Cardiac muscle cell (in vitro differentiated cells and primary cell): ENCODE data around the gene KCNQ1. TPM values are rescaled to one million over a fixed set of nuclear protein-coding genes. Genes with fewer than 3 reads are reported as not detected.

Experiments used
- DNase-seq, 2 donors: peaks; one replicate each; pipeline versions ENCODE4 v3.0.0 to v3.0.0-alpha.2; 2010 to 2017; ENCODE audit warnings: low read depth in 1 of 2, low spot score in 1 of 2
- H3K27ac ChIP-seq: fragments of 200-600 bp; sonication (generic); 2 replicates; pipeline ENCODE4 v1.5.1; 2016
- H3K27me3 ChIP-seq: fragments of 200-600 bp; sonication (generic); 2 replicates; pipeline ENCODE4 v1.6.0; 2016; ENCODE audit warnings: control low read depth
- H3K36me3 ChIP-seq: fragments of 200-600 bp; sonication (generic); 2 replicates; pipeline ENCODE4 v1.5.1; 2016; ENCODE audit warnings: control low read depth
- H3K4me1 ChIP-seq: fragments of 200-600 bp; sonication (generic); 2 replicates; pipeline ENCODE4 v1.8.1; 2017; ENCODE audit warnings: low read depth, mild to moderate bottlenecking, mixed run types
- H3K4me3 ChIP-seq: fragments of 200-600 bp; sonication (generic); 2 replicates; pipeline ENCODE4 v1.5.1; 2016; ENCODE audit warnings: mild to moderate bottlenecking
- H3K9me3 ChIP-seq: fragments of 200-600 bp; sonication (generic); 2 replicates; pipeline ENCODE4 v1.5.1; 2017; ENCODE audit warnings: low read depth, mild to moderate bottlenecking, control low read depth
- CTCF ChIP-seq: IDR thresholded peaks from 2 replicates; pipeline ENCODE4 v1.5.1; 2012; ENCODE audit warnings: low read depth, mild to moderate bottlenecking, low read length
- polyA plus RNA-seq: library from polyadenylated mRNA; unstranded; fragments of >200 nt; fragmentation: Nextera tagmentation; extraction: Ambion mirVana; gene quantifications from 2 replicates; pipeline ENCODE4 v1.2.1, GENCODE V29; 2016
- total RNA-seq: library from RNA; depleted of rRNA; stranded (reverse); fragments of >200 nt; gene quantifications from 2 replicates; pipeline ENCODE4 v1.2.3, GENCODE V29; 2016

KCNQ1 gene
- total and polyA plus RNA-seq, 2 experiments from 2014 or later, result 13.9 to 18.6 TPM

- no peak overlapping the region for H3K4me3 ChIP-seq
- no peaks in the 10 kb centered on the region for H3K9me3 ChIP-seq
- no peaks in the 10 kb centered on the region for H3K4me1 ChIP-seq
- no peak for TF ChIP-seq CTCF
- H3K27ac ChIP-seq, result no peak overlapping the region
- no peaks in the 10 kb centered on the region for H3K36me3 ChIP-seq
- peaks cover 66% of the 10 kb centered on the region for H3K27me3 ChIP-seq
- DNase-seq, result no peak
Measured at GRCh38 chr11:2868506-2869133, 423.8 kb downstream of the KCNQ1 start.

- H3K9me3 ChIP-seq, result no peaks in the 10 kb centered on the region
- no peak for TF ChIP-seq CTCF
- no peak for DNase-seq
- H3K27me3 ChIP-seq, result peaks cover 63% of the 10 kb centered on the region
- H3K4me3 ChIP-seq, result no peak overlapping the region
- no peaks in the 10 kb centered on the region for H3K4me1 ChIP-seq
- no peaks in the 10 kb centered on the region for H3K36me3 ChIP-seq
- no peak overlapping the region for H3K27ac ChIP-seq
Measured at GRCh38 chr11:2869134-2869526, 424.3 kb downstream of the KCNQ1 start.

GRCh38 chr11:2869561-2870427, 425.0 kb downstream of the KCNQ1 start:
- H3K4me1 ChIP-seq, result no peaks in the 10 kb centered on the region
- no peak overlapping the region for H3K4me3 ChIP-seq
- H3K9me3 ChIP-seq, result no peaks in the 10 kb centered on the region
- H3K27ac ChIP-seq, result no peak overlapping the region
- H3K36me3 ChIP-seq, result no peaks in the 10 kb centered on the region
- H3K27me3 ChIP-seq, result peaks cover 56% of the 10 kb centered on the region
- no peak for TF ChIP-seq CTCF
- no peak for DNase-seq

GRCh38 chr11:2870460-2870859, 425.7 kb downstream of the KCNQ1 start:
- H3K9me3 ChIP-seq, result no peaks in the 10 kb centered on the region
- H3K36me3 ChIP-seq, result no peaks in the 10 kb centered on the region
- DNase-seq, result no peak
- H3K27ac ChIP-seq, result no peak overlapping the region
- TF ChIP-seq CTCF, result peak; percentile 2
- H3K4me1 ChIP-seq, result no peaks in the 10 kb centered on the region
- no peak overlapping the region for H3K4me3 ChIP-seq
- peaks cover 54% of the 10 kb centered on the region for H3K27me3 ChIP-seq

GRCh38 chr11:2870969-2871680, 426.3 kb downstream of the KCNQ1 start:
- no peak overlapping the region for H3K4me3 ChIP-seq
- H3K9me3 ChIP-seq, result no peaks in the 10 kb centered on the region
- no peaks in the 10 kb centered on the region for H3K36me3 ChIP-seq
- no peak overlapping the region for H3K27ac ChIP-seq
- H3K4me1 ChIP-seq, result no peaks in the 10 kb centered on the region
- no peak for TF ChIP-seq CTCF
- H3K27me3 ChIP-seq, result peaks cover 54% of the 10 kb centered on the region
- no peak for DNase-seq
